ENCODE data around the gene SLC2A6. TPM values are rescaled to one million over a fixed set of nuclear protein-coding genes. Genes with fewer than 3 reads are reported as not detected.

Gene SLC2A6
- total RNA-seq, 4 donors from 2014 or later: 2.1 to 4.9 (median 4.1) TPM

GRCh38 chr9:133483611-133484010 lies 4.7 kb upstream of the SLC2A6 start:
- DNase-seq (ENCODE audit: low spot score) (no peak), ATAC-seq (ENCODE audit: low FRiP score) (no peak)

GRCh38 chr9:133477992-133478850 lies 678 bp downstream of the SLC2A6 start:
- ATAC-seq (ENCODE audit: low FRiP score): peak; percentile 6
- no peak for TF ChIP-seq CTCF (IDR thresholded peaks at IDR 0.05)
- no peak for DNase-seq (ENCODE audit: low spot score)

More at GRCh38 chr9:133483611-133484010, 4.7 kb upstream of the SLC2A6 start:
- TF ChIP-seq CTCF (IDR thresholded peaks at IDR 0.05): no peak

GRCh38 chr9:133477461-133477860 lies 1.4 kb downstream of the SLC2A6 start:
- DNase-seq (ENCODE audit: low spot score) (no peak), ATAC-seq (ENCODE audit: low FRiP score) (no peak)
- no peak for TF ChIP-seq CTCF (IDR thresholded peaks at IDR 0.05)

- DNase-seq (ENCODE audit: low spot score): no peak
- no peak for ATAC-seq (ENCODE audit: low FRiP score)
- TF ChIP-seq CTCF (IDR thresholded peaks at IDR 0.05): no peak
Measured at GRCh38 chr9:133476941-133477340, 2.0 kb downstream of the SLC2A6 start.

- DNase-seq (ENCODE audit: low spot score) (no peak), ATAC-seq (ENCODE audit: low FRiP score) (peak; percentile 37)
- no peak for TF ChIP-seq CTCF (IDR thresholded peaks at IDR 0.05)
Measured at GRCh38 chr9:133476036-133476931, 2.6 kb downstream of the SLC2A6 start.

- no peak for TF ChIP-seq CTCF (IDR thresholded peaks at IDR 0.05)
- ATAC-seq (ENCODE audit: low FRiP score) (no peak), DNase-seq (ENCODE audit: low spot score) (no peak)
Measured at GRCh38 chr9:133475292-133476012, 3.4 kb downstream of the SLC2A6 start.
